RCC 7860 (cell line): Measurements from ENCODE around the gene TBX19.

Source experiments
- DNase-seq: peaks from one replicate; pipeline ENCODE4 v3.0.0-alpha.2; 2015; ENCODE audit warnings: low spot score
- FAIRE-seq: peaks from 2 replicates; lab custom pipeline; 2012; peaks lifted over from hg19 to GRCh38; lab: Jason Lieb, UNC

TBX19 gene

GRCh38 chr1:168319691-168320090 is 39.0 kb downstream of the TBX19 start:
- no peak for FAIRE-seq
- DNase-seq = no peak

GRCh38 chr1:168320149-168320548 is 39.5 kb downstream of the TBX19 start:
- FAIRE-seq (no peak), DNase-seq (no peak)

GRCh38 chr1:168320800-168321450 is 40.2 kb downstream of the TBX19 start:
- FAIRE-seq (peak; percentile 86), DNase-seq (peak; percentile 69)

- FAIRE-seq = no peak
- DNase-seq = peak; percentile 13
Measured at GRCh38 chr1:168321945-168322344, 41.3 kb downstream of the TBX19 start.

GRCh38 chr1:168324745-168325425 is 44.2 kb downstream of the TBX19 start:
- no peak for FAIRE-seq
- no peak for DNase-seq

- no peak for DNase-seq
- FAIRE-seq = no peak
Measured at GRCh38 chr1:168328731-168329364, 48.2 kb downstream of the TBX19 start.

GRCh38 chr1:168330285-168330684 is 49.6 kb downstream of the TBX19 start:
- DNase-seq (no peak), FAIRE-seq (no peak)

- FAIRE-seq = peak; percentile 94
Measured at GRCh38 chr1:168331569-168331968, 50.9 kb downstream of the TBX19 start.

GRCh38 chr1:168333562-168334276 is 53.0 kb downstream of the TBX19 start:
- DNase-seq = no peak
- FAIRE-seq = no peak

More at GRCh38 chr1:168331569-168331968, 50.9 kb downstream of the TBX19 start:
- DNase-seq = no peak

- FAIRE-seq (no peak), DNase-seq (no peak)
Measured at GRCh38 chr1:168335500-168335899, 54.8 kb downstream of the TBX19 start.

- DNase-seq (no peak), FAIRE-seq (no peak)
Measured at GRCh38 chr1:168338589-168339503, 58.2 kb downstream of the TBX19 start.

- FAIRE-seq = no peak
- DNase-seq = no peak
Measured at GRCh38 chr1:168340781-168341482, 60.3 kb downstream of the TBX19 start.

- DNase-seq (no peak), FAIRE-seq (no peak)
Measured at GRCh38 chr1:168341483-168341975, 60.9 kb downstream of the TBX19 start.

GRCh38 chr1:168342572-168343280 is 62.0 kb downstream of the TBX19 start:
- DNase-seq (peak; percentile 52), FAIRE-seq (no peak)

GRCh38 chr1:168343566-168343965 is 62.9 kb downstream of the TBX19 start:
- FAIRE-seq (no peak), DNase-seq (no peak)

GRCh38 chr1:168344517-168344916 is 63.8 kb downstream of the TBX19 start:
- FAIRE-seq = no peak

GRCh38 chr1:168345939-168346338 is 65.3 kb downstream of the TBX19 start:
- FAIRE-seq = no peak
- no peak for DNase-seq

More at GRCh38 chr1:168344517-168344916, 63.8 kb downstream of the TBX19 start:
- no peak for DNase-seq

GRCh38 chr1:168347630-168348029 is 67.0 kb downstream of the TBX19 start:
- FAIRE-seq = no peak
- DNase-seq = no peak
